T-helper 17 cell (primary cell): Measurements from ENCODE around the gene HSBP1L1. TPM values are rescaled to one million over a fixed set of nuclear protein-coding genes. Genes with fewer than 3 reads are reported as not detected.
"Not testable (repeated sequence)": the region's sequence is repeated elsewhere in the genome, so short reads cannot be mapped to it uniquely, and the experiment has no call there.

Experiments used
- ATAC-seq: fragments of 150-1000 bp; cut with Tn5 transposase; 2 replicates; pipeline ENCODE4 v1.10.0; 2021; ENCODE audit warnings: mild to moderate bottlenecking, moderate library complexity
- DNase-seq, 3 donors: peaks; one replicate each; pipeline versions ENCODE4 v3.0.0 to v3.0.0-alpha.2; 2020 to 2021
- H3K9me3 ChIP-seq: one replicate; pipeline ENCODE4 v1.7.0; 2013; ENCODE audit warnings: low read length, mild to moderate bottlenecking; ENCODE audit not compliant: control insufficient read depth, poor library complexity, severe bottlenecking
- H3K27ac Mint-ChIP-seq: one replicate; pipeline ENCODE4 v1.8.0; 2022; ENCODE audit warnings: mild to moderate bottlenecking, moderate library complexity, mixed read lengths
- H3K27me3 Mint-ChIP-seq: one replicate; pipeline ENCODE4 v1.8.0; 2022; ENCODE audit warnings: mixed read lengths
- H3K36me3 Mint-ChIP-seq: one replicate; pipeline ENCODE4 v1.8.0; 2022; ENCODE audit warnings: low read depth, mixed read lengths
- H3K4me1 Mint-ChIP-seq: one replicate; pipeline ENCODE4 v1.8.0; 2022; ENCODE audit warnings: mild to moderate bottlenecking, mixed read lengths
- H3K4me3 Mint-ChIP-seq: one replicate; pipeline ENCODE4 v1.8.0; 2022; ENCODE audit warnings: mild to moderate bottlenecking, moderate library complexity, mixed read lengths
- total RNA-seq, 4 donors: library from RNA in 2 of 4; stranded (reverse) in 2 of 4; gene quantifications; one replicate each; pipeline ENCODE4 v1.2.3 and lab custom pipeline; 2022 to 2026

Gene HSBP1L1
- total RNA-seq, 2 donors from 2014 or later = 17.9 to 21.5 TPM

DNA sequence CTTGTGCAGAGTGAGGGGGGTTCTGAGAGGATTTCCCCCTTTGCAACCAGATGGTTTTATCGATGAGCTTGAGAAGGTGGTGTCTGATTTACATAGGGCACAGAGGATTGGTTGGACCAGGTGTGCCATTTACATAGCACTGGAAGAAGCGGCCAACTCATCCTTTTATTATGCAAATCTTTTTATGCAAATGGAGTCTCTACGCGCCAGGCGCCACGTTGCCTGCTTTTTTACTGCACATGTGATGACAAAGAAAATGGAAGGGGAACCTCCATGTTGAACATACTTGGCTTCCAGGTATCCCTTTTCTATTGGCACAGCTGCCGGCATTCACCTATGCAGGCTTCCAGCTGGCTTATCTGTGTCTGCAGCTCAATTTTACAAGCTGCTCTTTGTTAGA, 42.3 kb downstream of the HSBP1L1 start:
- DNase-seq = no peak
- ATAC-seq = no peak
- Mint-ChIP-seq H3K4me1 (no peaks in the 10 kb centered on the region), H3K27ac (no peak overlapping the region), H3K4me3 (no peak overlapping the region), H3K36me3 (peaks cover 4% of the 10 kb centered on the region), H3K27me3 (no peaks in the 10 kb centered on the region)
- H3K9me3 ChIP-seq = no peaks in the 10 kb centered on the region

DNA sequence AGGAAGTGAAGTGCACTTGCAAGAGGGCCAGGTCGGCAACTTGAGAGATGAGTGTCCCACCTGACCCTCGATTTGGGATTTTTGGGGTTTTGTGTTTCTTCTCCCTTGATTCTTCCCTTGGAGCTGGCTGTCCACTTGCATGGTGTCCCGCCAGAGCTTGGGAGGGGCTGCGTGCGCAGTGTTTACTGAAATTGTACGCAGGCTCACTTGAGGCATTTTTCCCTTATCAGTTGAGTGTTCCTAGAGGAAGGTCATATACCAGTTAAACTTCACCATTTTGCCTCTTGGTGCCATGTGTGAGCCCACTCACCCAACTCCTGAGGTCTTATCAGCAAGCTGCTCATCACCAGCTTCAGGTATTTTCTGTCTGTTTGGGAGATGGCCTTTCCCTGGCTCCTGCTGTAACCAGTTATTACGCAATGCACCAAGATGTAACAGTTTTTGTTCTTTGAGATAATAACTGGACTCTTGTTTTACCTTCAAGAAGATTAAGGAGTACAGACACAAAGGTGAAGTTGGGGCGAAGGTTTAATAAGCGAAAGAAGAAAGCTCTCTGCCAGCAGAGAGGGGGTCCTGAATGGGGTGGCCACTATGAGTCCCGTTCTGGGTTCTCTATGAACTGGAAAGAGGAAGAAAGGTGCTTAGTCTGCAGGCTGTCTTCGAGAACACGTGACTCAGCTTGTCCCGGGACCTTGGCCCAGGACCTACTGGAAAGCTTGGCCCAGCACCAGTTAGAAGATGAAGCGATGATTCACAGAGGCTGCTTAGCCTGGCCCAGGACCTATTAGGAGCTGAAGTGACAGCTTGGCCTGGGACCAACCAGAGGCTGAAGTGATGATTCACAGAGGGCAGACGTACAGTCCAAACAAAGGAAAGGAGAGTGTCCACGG, 45.5 kb downstream of the HSBP1L1 start:
- Mint-ChIP-seq H3K27me3 (no peaks in the 10 kb centered on the region), H3K4me3 (no peak overlapping the region), H3K36me3 (peaks cover under 1% of the 10 kb centered on the region), H3K4me1 (no peaks in the 10 kb centered on the region), H3K27ac (no peak overlapping the region)
- ATAC-seq = no peak
- no peak for DNase-seq
- H3K9me3 ChIP-seq = no peaks in the 10 kb centered on the region

GRCh38 chr18:80010551-80010906, 46.1 kb downstream of the HSBP1L1 start:
- Mint-ChIP-seq H3K4me1 (no peaks in the 10 kb centered on the region), H3K27me3 (no peaks in the 10 kb centered on the region), H3K27ac (no peak overlapping the region), H3K4me3 (no peak overlapping the region), H3K36me3 (no peaks in the 10 kb centered on the region)
- no peak for DNase-seq
- H3K9me3 ChIP-seq = no peaks in the 10 kb centered on the region
- no peak for ATAC-seq

- not testable (repeated sequence) for ATAC-seq, H3K4me3 Mint-ChIP-seq, H3K27ac Mint-ChIP-seq, H3K27me3 Mint-ChIP-seq, DNase-seq, H3K4me1 Mint-ChIP-seq, H3K9me3 ChIP-seq, H3K36me3 Mint-ChIP-seq
Measured at GRCh38 chr18:80011496-80012137, 47.2 kb downstream of the HSBP1L1 start.

DNA sequence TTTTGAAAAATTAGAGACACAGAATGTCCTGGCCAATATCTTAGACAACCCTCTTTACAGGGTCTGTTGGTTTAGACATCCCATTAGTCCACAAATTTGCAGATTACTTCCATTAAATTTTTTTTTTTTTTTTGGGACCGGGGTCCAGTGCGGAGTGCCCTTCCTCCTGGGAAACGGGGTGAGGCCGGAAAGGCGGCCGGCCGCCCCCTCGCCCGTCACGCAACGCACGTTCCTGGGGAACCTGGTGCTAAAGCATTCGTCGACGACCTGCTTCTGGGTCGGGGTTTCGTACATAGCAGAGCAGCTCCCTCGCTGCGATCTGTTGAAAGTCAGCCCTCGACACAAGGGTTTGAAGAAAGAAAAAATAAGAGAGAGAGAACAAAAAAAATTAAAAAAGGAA, 48.3 kb downstream of the HSBP1L1 start:
- Mint-ChIP-seq H3K27me3 (no peaks in the 10 kb centered on the region), H3K4me3 (no peak overlapping the region), H3K27ac (no peak overlapping the region), H3K36me3 (no peaks in the 10 kb centered on the region), H3K4me1 (no peaks in the 10 kb centered on the region)
- H3K9me3 ChIP-seq = no peaks in the 10 kb centered on the region
- ATAC-seq (no peak), DNase-seq (no peak)

Other genes with a start within 250 kb of the HSBP1L1 start
- gene KCNG2, start 166.7 kb upstream of the HSBP1L1 start, total RNA-seq = not detected
- gene SLC66A2, start 13.0 kb upstream of the HSBP1L1 start, total RNA-seq = 10 to 100 TPM; 43.6 to 56.9 TPM
- 10 to 100 TPM; 75.2 to 77.2 TPM for gene TXNL4A, start 23.9 kb downstream of the HSBP1L1 start, total RNA-seq
- gene RBFA, start 69.8 kb downstream of the HSBP1L1 start, total RNA-seq = 10 to 100 TPM; 15.0 to 16.1 TPM
- 10 to 100 TPM; 41.5 to 50.0 TPM for gene ADNP2, start 144.6 kb downstream of the HSBP1L1 start, total RNA-seq